Measurements from ENCODE around the gene TBC1D14.

TBC1D14 gene

DNA sequence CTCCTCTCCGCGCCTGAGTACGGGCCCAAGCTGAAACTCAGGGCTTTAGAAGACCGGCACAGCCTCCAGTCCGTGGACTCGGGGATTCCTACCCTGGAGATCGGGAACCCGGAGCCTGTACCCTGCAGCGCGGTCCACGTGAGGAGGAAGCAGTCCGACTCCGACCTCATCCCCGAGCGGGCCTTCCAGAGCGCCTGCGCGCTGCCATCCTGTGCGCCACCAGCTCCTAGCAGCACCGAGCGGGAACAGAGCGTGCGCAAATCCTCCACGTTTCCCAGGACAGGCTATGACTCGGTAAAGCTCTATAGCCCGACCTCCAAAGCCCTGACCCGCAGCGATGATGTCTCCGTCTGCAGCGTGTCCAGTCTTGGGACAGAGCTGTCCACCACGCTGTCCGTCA lies 13.9 kb downstream of the TBC1D14 start:
- TF ChIP-seq POLR2A (IDR thresholded peaks at IDR 0.05; ENCODE audit: low read length), result no peak
- TF ChIP-seq GATA1 (IDR thresholded peaks at IDR 0.05; ENCODE audit: low read depth, low read length), result no peak
- DNase-seq, result no peak

- no peak for DNase-seq
- no peak for TF ChIP-seq GATA1 (IDR thresholded peaks at IDR 0.05; ENCODE audit: low read depth, low read length)
- TF ChIP-seq POLR2A (IDR thresholded peaks at IDR 0.05; ENCODE audit: low read length), result no peak
These were observed 14.7 kb downstream of the TBC1D14 start for GRCh38 chr4:6924361-6924779.

DNA sequence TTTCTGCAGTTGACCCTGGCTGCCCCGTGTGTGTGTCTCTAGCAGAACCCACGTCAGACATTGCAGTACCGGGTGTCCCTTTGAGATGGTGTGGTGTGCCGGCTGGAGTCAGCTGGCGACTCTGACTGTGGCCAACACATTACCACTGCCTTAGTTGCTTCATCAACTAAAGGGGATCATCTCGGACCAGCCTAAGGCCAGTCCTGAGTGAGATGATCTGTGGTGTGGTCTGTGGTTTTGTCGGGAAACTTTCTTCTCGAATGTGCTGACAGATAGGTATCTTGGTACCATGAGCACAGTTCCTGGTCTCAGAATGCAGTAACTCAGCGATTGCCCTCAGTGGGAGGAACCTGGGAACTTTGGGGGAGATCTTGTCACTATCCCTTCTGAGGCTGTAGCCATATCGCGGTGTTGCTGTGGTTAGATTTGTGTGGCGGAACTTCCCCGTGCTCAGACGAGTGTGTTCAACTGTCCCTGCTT lies 15.8 kb downstream of the TBC1D14 start:
- TF ChIP-seq GATA1 (IDR thresholded peaks at IDR 0.05; ENCODE audit: low read depth, low read length), result no peak
- no peak for TF ChIP-seq POLR2A (IDR thresholded peaks at IDR 0.05; ENCODE audit: low read length)
- peak; percentile 34 to 36 for DNase-seq

GRCh38 chr4:6926081-6926480 lies 16.5 kb downstream of the TBC1D14 start:
- DNase-seq, result no peak
- TF ChIP-seq GATA1 (IDR thresholded peaks at IDR 0.05; ENCODE audit: low read depth, low read length) (no peak), POLR2A (IDR thresholded peaks at IDR 0.05; ENCODE audit: low read length) (no peak)

DNA sequence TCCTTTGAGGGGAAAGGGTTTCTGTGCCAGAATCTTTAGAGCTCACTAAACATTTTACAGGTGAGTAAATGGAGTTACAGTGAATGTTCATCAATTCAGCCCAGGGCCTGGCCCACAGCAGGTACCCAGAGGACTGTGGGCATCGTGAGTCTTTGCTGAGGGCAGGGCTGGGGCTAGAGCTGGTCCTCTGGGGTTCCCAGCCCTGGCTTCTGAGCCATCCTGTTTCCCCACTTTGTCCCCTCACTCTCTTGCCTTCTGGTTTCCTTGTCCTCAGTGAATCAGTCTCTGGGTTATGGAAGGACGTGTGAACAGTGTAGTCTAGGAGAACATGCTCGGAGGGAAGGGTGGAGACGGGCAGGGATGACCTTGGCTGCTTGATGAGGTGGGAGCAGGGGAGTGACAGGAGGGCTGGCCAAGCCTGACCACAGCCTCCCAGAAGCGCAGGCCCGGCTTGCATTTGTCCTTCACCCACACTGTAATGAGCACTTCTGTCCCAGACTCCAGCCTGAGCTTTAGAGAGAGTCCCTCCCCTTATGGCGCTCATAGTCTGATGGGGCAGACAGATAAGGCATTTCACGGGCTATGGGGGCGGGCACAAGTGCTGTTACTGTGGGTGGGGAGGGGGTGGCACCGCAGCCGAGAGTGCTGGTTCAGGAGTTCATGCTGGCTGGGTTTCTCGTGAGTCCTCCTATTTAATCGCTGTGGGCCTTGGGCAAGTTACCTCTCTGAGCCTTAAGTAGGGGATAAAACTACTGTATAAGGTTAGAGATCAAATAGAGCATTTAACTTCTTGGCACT lies 17.3 kb downstream of the TBC1D14 start:
- peak; percentile 22 for TF ChIP-seq POLR2A (IDR thresholded peaks at IDR 0.05; ENCODE audit: low read length)
- no peak for TF ChIP-seq GATA1 (IDR thresholded peaks at IDR 0.05; ENCODE audit: low read depth, low read length)

GRCh38 chr4:6928081-6928480 lies 18.5 kb downstream of the TBC1D14 start:
- no peak for DNase-seq
- no peak for TF ChIP-seq POLR2A (IDR thresholded peaks at IDR 0.05; ENCODE audit: low read length)
- no peak for TF ChIP-seq GATA1 (IDR thresholded peaks at IDR 0.05; ENCODE audit: low read depth, low read length)

More for the DNA sequence above, 17.3 kb downstream of the TBC1D14 start:
- DNase-seq, result peak; percentile 86 to 89

DNA sequence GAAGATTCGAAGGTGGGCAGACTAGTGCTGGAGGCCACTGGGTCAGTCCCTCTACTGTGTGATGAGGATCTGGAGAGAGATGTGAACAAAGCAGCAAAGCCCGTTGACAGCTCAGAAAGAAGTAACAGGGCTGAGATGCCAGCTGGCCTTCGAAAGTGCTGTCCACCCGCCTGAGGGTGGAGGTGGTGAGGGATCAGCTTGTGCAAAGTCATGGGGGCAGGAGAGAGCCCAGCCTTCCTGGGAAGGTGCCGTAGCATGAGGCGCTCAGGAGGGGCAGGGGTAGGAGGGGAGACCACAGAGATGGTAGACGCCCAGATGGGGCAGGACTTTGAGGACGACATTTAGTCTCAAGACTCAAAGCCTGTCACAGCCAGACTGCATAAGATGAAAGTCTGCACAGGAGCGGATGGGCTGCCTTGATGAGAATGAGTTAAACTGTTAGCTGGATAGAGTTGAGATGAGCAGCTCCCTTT lies 19.7 kb downstream of the TBC1D14 start:
- no peak for DNase-seq
- no peak for TF ChIP-seq GATA1 (IDR thresholded peaks at IDR 0.05; ENCODE audit: low read depth, low read length)
- no peak for TF ChIP-seq POLR2A (IDR thresholded peaks at IDR 0.05; ENCODE audit: low read length)

GRCh38 chr4:6929812-6930464 lies 20.3 kb downstream of the TBC1D14 start:
- TF ChIP-seq POLR2A (IDR thresholded peaks at IDR 0.05; ENCODE audit: low read length) (no peak), GATA1 (IDR thresholded peaks at IDR 0.05; ENCODE audit: low read depth, low read length) (no peak)
- DNase-seq, result no peak

- no peak for TF ChIP-seq POLR2A (IDR thresholded peaks at IDR 0.05; ENCODE audit: low read length)
- no peak for DNase-seq
These were observed 22.8 kb downstream of the TBC1D14 start for GRCh38 chr4:6932475-6932874.

DNA sequence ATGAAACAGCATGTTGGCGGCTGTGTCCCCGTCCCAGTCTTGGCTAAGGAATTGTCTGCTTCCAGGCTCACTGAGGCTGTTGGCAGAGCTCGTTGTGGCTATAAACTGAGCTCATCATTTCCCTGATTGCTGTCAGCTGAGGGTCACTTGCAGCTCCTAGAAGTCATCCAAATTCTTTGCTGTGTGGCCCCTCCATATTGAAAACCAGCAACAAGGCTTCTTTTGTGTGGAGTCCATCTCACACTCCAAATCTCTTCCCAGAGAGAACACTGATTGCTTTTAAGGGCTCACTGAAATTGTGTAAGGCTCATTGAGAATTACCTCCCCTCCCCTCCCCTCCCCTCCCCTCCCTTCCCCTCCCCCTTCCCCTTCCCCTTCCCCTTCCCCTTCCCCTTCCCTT lies 23.3 kb downstream of the TBC1D14 start:
- no peak for DNase-seq
- no peak for TF ChIP-seq POLR2A (IDR thresholded peaks at IDR 0.05; ENCODE audit: low read length)
- no peak for TF ChIP-seq GATA1 (IDR thresholded peaks at IDR 0.05; ENCODE audit: low read depth, low read length)

- no peak for TF ChIP-seq POLR2A (IDR thresholded peaks at IDR 0.05; ENCODE audit: low read length)
- no peak for DNase-seq
These were observed 24.2 kb downstream of the TBC1D14 start for GRCh38 chr4:6933691-6934430.

GRCh38 chr4:6935965-6936364 lies 26.3 kb downstream of the TBC1D14 start:
- TF ChIP-seq POLR2A (IDR thresholded peaks at IDR 0.05; ENCODE audit: low read length), result no peak
- TF ChIP-seq GATA1 (IDR thresholded peaks at IDR 0.05; ENCODE audit: low read depth, low read length), result no peak
- DNase-seq, result no peak

DNA sequence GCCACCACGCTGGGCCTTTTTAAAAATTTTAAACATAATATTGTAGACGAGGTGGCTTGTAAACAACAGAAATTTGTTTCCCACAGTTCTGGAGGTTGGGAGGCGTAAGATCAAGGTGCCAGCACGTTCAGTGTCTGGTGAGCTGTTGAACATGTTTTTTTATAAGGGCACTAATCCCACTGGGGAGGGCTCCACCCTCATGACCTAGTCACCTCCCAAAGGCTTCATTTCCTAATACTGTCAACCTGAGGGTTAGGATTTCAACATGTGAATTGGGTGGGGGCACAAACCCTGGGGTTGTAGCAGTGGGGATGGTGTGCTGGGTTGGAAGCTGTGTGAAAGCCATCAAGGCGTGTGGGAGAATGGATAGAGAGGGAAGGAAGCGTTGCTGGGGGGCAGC lies 27.6 kb downstream of the TBC1D14 start:
- TF ChIP-seq POLR2A (IDR thresholded peaks at IDR 0.05; ENCODE audit: low read length) (no peak), GATA1 (IDR thresholded peaks at IDR 0.05; ENCODE audit: low read depth, low read length) (no peak)
- DNase-seq, result no peak

GRCh38 chr4:6937754-6938153 lies 28.1 kb downstream of the TBC1D14 start:
- TF ChIP-seq POLR2A (IDR thresholded peaks at IDR 0.05; ENCODE audit: low read length) (no peak), GATA1 (IDR thresholded peaks at IDR 0.05; ENCODE audit: low read depth, low read length) (no peak)
- no peak for DNase-seq

All from erythroblast (primary cell).